Panc1 (cell line): ENCODE data around the gene CREBZF. TPM values are rescaled to one million over a fixed set of nuclear protein-coding genes. Genes with fewer than 3 reads are reported as not detected.
"Not testable (repeated sequence)": the region's sequence is repeated elsewhere in the genome, so short reads cannot be mapped to it uniquely, and the experiment has no call there.

Source experiments
- ATAC-seq: fragments of 200-7000 bp; cut with Tn5 transposase; 2 replicates; pipeline ENCODE4 v1.9.1; 2020; ENCODE audit warnings: mild to moderate bottlenecking, moderate library complexity
- BruUV-seq: library from RNA; stranded (reverse); fragments of 400-500 nt; replicated peaks from 2 replicates; lab custom pipeline; 2021; lab: Mats Ljungman, UMichigan
- CTCF ChIA-PET: fragments of 300-600 bp; sonication (Branson Sonifier 250); formaldehyde crosslinking; loops from one replicate; lab custom pipeline; 2022; ENCODE audit warnings: antibody characterized with exemption; lab: Charles Lee
- POLR2A ChIA-PET: fragments of 300-600 bp; sonication (Branson Sonifier 250); formaldehyde crosslinking; loops from one replicate; lab custom pipeline; 2022; ENCODE audit warnings: antibody characterized with exemption; lab: Charles Lee
- DNase-seq: peaks from one replicate; pipeline ENCODE4 v3.0.0-alpha.2; 2010; ENCODE audit warnings: low read depth, low spot score
- H3K27ac ChIP-seq: 2 replicates; pipeline ENCODE4 v1.5.1; 2011; ENCODE audit warnings: mild to moderate bottlenecking, low read length, inconsistent platforms
- H3K27me3 ChIP-seq: fragments of 200-500 bp; sonication (Bioruptor generic); 2 replicates; pipeline ENCODE4 v1.6.0; 2014; ENCODE audit warnings: low read length, inconsistent platforms; ENCODE audit not compliant: control insufficient read depth, insufficient read depth
- H3K36me3 ChIP-seq: fragments of 200-500 bp; sonication (Bioruptor generic); 2 replicates; pipeline ENCODE4 v1.5.1; 2014; ENCODE audit warnings: inconsistent platforms, mild to moderate bottlenecking, low read length, moderate library complexity; ENCODE audit not compliant: control insufficient read depth, insufficient read depth
- H3K4me1 ChIP-seq: 2 replicates; pipeline ENCODE4 v1.5.1; 2011; ENCODE audit warnings: inconsistent platforms, mild to moderate bottlenecking, low read length, moderate library complexity; ENCODE audit not compliant: control insufficient read depth, insufficient read depth
- H3K4me3 ChIP-seq, 2 experiments: 2 replicates each; pipeline ENCODE4 v1.5.1; 2011 to 2012; ENCODE audit warnings: low read depth in 2 of 2, low read length in 2 of 2, mild to moderate bottlenecking in 2 of 2, inconsistent platforms in 1 of 2, moderate library complexity in 1 of 2
- H3K9me3 ChIP-seq: fragments of 200-500 bp; sonication (Bioruptor generic); 2 replicates; pipeline ENCODE4 v1.5.1; 2014; ENCODE audit warnings: low read depth, mild to moderate bottlenecking, inconsistent platforms, low read length, moderate library complexity; ENCODE audit not compliant: control insufficient read depth, insufficient read depth
- POLR2AphosphoS5 ChIP-seq: IDR thresholded peaks from 2 replicates; pipeline ENCODE4 v1.6.1; 2012; ENCODE audit warnings: mild to moderate bottlenecking, low read depth, low read length, moderate library complexity
- SIN3A ChIP-seq: IDR thresholded peaks from 2 replicates; pipeline ENCODE4 v1.6.1; 2012; ENCODE audit warnings: low read depth, mild to moderate bottlenecking, low read length, moderate library complexity, borderline replicate concordance; ENCODE audit not compliant: insufficient read depth
- TCF7L2 ChIP-seq: IDR thresholded peaks from 2 replicates; pipeline ENCODE4 v1.6.1; 2011; ENCODE audit warnings: mild to moderate bottlenecking, low read depth, low read length, inconsistent platforms
- in situ Hi-C: cut with HindIII; loops from 2 replicates; pipeline ENCODE4 v1.10.0; 2016; ENCODE audit warnings: low sequenced_read_pairs, low pct_unique_long_range_greater_than_20kb
- intact Hi-C: fragments of 100-400 bp; cut with micrococcal nuclease; formaldehyde crosslinking; loops from one replicate; pipeline ENCODE4 v1.10.0; 2022; ENCODE audit not compliant: unreplicated experiment
- total RNA-seq: library from RNA; stranded (reverse); gene quantifications from one replicate; pipeline ENCODE4 v1.2.1, GENCODE V29; 2021; ENCODE audit not compliant: unreplicated experiment
- TF ChIP-seq, protein P1 (sequence below): fragments of 450-650 bp; IDR thresholded peaks from 2 replicates; pipeline ENCODE4 v1.5.1; 2017; ENCODE audit warnings: mild to moderate bottlenecking
- TF ChIP-seq, protein P2 (sequence below), 2 experiments: IDR thresholded peaks; 2 replicates each; pipeline ENCODE4 v1.6.1; 2011 to 2012; ENCODE audit warnings: low read depth in 2 of 2, control low read depth in 1 of 2, low read length in 1 of 2, mild to moderate bottlenecking in 1 of 2, moderate library complexity in 1 of 2; ENCODE audit not compliant: insufficient read depth in 1 of 2

CREBZF gene
- total RNA-seq, 1 experiment from 2014 or later = 75.8 TPM

DNA sequence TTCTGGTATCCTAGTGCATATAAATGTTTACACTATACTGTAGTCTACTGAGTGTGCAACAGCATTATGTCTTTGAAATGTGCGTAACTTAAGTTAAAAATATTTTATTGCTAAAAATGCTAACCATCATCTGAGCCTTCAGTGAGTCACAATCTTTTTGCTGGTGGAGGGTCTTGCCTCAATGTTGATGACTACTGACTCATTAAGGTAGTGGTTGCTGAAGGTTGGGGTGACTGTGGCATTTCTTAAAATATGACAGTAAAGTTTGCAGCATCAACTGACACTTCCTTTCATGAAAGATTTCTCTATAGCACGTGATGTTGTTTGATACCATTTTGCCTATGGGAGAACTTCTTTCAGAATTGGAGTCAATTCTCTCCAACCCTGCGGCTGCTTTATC lies 8.5 kb upstream of the CREBZF start:
- BruUV-seq = no TSS peak
- ATAC-seq (no peak), DNase-seq (no peak)
- H3K27me3 ChIP-seq = no peaks in the 10 kb centered on the region
- ChIA-PET POLR2A (no interaction called here), CTCF (no interaction called here)
- H3K4me1 ChIP-seq = no peaks in the 10 kb centered on the region; the same call in 1 of the 2 replicates
- TF ChIP-seq, protein P1, sequence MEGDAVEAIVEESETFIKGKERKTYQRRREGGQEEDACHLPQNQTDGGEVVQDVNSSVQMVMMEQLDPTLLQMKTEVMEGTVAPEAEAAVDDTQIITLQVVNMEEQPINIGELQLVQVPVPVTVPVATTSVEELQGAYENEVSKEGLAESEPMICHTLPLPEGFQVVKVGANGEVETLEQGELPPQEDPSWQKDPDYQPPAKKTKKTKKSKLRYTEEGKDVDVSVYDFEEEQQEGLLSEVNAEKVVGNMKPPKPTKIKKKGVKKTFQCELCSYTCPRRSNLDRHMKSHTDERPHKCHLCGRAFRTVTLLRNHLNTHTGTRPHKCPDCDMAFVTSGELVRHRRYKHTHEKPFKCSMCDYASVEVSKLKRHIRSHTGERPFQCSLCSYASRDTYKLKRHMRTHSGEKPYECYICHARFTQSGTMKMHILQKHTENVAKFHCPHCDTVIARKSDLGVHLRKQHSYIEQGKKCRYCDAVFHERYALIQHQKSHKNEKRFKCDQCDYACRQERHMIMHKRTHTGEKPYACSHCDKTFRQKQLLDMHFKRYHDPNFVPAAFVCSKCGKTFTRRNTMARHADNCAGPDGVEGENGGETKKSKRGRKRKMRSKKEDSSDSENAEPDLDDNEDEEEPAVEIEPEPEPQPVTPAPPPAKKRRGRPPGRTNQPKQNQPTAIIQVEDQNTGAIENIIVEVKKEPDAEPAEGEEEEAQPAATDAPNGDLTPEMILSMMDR = no peak
- TF ChIP-seq TCF7L2 (no peak), POLR2AphosphoS5 (no peak), SIN3A (no peak)
- TF ChIP-seq, protein P2, sequence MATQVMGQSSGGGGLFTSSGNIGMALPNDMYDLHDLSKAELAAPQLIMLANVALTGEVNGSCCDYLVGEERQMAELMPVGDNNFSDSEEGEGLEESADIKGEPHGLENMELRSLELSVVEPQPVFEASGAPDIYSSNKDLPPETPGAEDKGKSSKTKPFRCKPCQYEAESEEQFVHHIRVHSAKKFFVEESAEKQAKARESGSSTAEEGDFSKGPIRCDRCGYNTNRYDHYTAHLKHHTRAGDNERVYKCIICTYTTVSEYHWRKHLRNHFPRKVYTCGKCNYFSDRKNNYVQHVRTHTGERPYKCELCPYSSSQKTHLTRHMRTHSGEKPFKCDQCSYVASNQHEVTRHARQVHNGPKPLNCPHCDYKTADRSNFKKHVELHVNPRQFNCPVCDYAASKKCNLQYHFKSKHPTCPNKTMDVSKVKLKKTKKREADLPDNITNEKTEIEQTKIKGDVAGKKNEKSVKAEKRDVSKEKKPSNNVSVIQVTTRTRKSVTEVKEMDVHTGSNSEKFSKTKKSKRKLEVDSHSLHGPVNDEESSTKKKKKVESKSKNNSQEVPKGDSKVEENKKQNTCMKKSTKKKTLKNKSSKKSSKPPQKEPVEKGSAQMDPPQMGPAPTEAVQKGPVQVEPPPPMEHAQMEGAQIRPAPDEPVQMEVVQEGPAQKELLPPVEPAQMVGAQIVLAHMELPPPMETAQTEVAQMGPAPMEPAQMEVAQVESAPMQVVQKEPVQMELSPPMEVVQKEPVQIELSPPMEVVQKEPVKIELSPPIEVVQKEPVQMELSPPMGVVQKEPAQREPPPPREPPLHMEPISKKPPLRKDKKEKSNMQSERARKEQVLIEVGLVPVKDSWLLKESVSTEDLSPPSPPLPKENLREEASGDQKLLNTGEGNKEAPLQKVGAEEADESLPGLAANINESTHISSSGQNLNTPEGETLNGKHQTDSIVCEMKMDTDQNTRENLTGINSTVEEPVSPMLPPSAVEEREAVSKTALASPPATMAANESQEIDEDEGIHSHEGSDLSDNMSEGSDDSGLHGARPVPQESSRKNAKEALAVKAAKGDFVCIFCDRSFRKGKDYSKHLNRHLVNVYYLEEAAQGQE (IDR thresholded peaks at IDR 0.05; ENCODE audit: insufficient read depth in 1 of 2, low read depth in 2 of 2, low read length in 1 of 2) = no peak
- in situ Hi-C loops (no loop called here), intact Hi-C loops (no loop called here)
- no peak overlapping the region for H3K4me3 ChIP-seq
- no peaks in the 10 kb centered on the region for H3K9me3 ChIP-seq
- H3K27ac ChIP-seq = no peak overlapping the region
- no peaks in the 10 kb centered on the region for H3K36me3 ChIP-seq

GRCh38 chr11:85672105-85672902 lies 7.4 kb upstream of the CREBZF start:
- Histone ChIP-seq H3K27me3 (no peaks in the 10 kb centered on the region), H3K4me3 (no peak overlapping the region), H3K4me1 (no peaks in the 10 kb centered on the region; the same call in 1 of the 2 replicates), H3K27ac (no peak overlapping the region), H3K36me3 (no peaks in the 10 kb centered on the region), H3K9me3 (no peaks in the 10 kb centered on the region)
- TF ChIP-seq, protein P1 = no peak
- TF ChIP-seq POLR2AphosphoS5 = no peak
- TF ChIP-seq SIN3A = no peak
- TF ChIP-seq, protein P2 (IDR thresholded peaks at IDR 0.05; ENCODE audit: insufficient read depth in 1 of 2, low read depth in 2 of 2, low read length in 1 of 2) = no peak
- TF ChIP-seq TCF7L2 = no peak
- ChIA-PET CTCF (no interaction called here), POLR2A (no interaction called here)
- BruUV-seq = no TSS peak
- in situ Hi-C loops (no loop called here), intact Hi-C loops (no loop called here)
- DNase-seq (no peak), ATAC-seq (no peak)

GRCh38 chr11:85670949-85671663 lies 6.2 kb upstream of the CREBZF start:
- H3K9me3 ChIP-seq, DNase-seq, H3K4me3 ChIP-seq, CTCF ChIA-PET, ATAC-seq, POLR2A ChIA-PET, H3K27ac ChIP-seq, intact Hi-C loops, H3K36me3 ChIP-seq, BruUV-seq, H3K27me3 ChIP-seq, in situ Hi-C loops, H3K4me1 ChIP-seq: not testable (repeated sequence)
